SK-N-MC (cell line): ENCODE results near the gene GAPDHS.

Experiments used
- EZH2 ChIP-seq: fragments of 200-600 bp; sonication (generic); IDR thresholded peaks from one replicate; pipeline ENCODE4 v1.6.1; 2017; ENCODE audit warnings: antibody characterized with exemption
- FOXP2 ChIP-seq: optimal IDR thresholded peaks from 2 replicates; pipeline ENCODE3; 2011; ENCODE audit warnings: mild to moderate bottlenecking, moderate library complexity; ENCODE audit not compliant: insufficient read depth; ENCODE audit errors: extremely low read length, control extremely low read depth
- POLR2AphosphoS5 ChIP-seq: IDR thresholded peaks from 2 replicates; pipeline ENCODE4 v1.6.1; 2012; ENCODE audit warnings: mild to moderate bottlenecking, low read depth, low read length, borderline replicate concordance

GRCh38 chr19:35555301-35556005 is 22.2 kb downstream of the GAPDHS start:
- no peak for TF ChIP-seq POLR2AphosphoS5
- no peak for TF ChIP-seq EZH2
- no peak for TF ChIP-seq FOXP2
